Muscle layer of duodenum (tissue), 2 donors: ENCODE results near the gene ACACA.

Source experiments
- H3K27ac ChIP-seq: one replicate; pipeline ENCODE4 v1.7.0; 2013; ENCODE audit warnings: mild to moderate bottlenecking, low read length
- H3K27me3 ChIP-seq: one replicate; pipeline ENCODE4 v1.7.0; 2013; ENCODE audit warnings: low read depth, mild to moderate bottlenecking, control low read depth, low read length
- H3K36me3 ChIP-seq, 2 donors: one replicate each; pipeline ENCODE4 v1.7.0; 2013; ENCODE audit warnings: low read length in 2 of 2, control low read depth in 1 of 2, mild to moderate bottlenecking in 1 of 2; ENCODE audit not compliant: insufficient read depth in 2 of 2, control insufficient read depth in 1 of 2
- H3K4me1 ChIP-seq, 2 donors: one replicate each; pipeline ENCODE4 v1.7.0; 2013; ENCODE audit warnings: low read length in 2 of 2, mild to moderate bottlenecking in 2 of 2, control low read depth in 1 of 2, moderate library complexity in 1 of 2; ENCODE audit not compliant: insufficient read depth in 2 of 2, control insufficient read depth in 1 of 2
- H3K4me3 ChIP-seq, 2 donors: one replicate each; pipeline ENCODE4 v1.7.0; 2013; ENCODE audit warnings: low read length in 2 of 2, low read depth in 1 of 2, mild to moderate bottlenecking in 1 of 2
- H3K9me3 ChIP-seq, 2 donors: one replicate each; pipeline ENCODE4 v1.7.0; 2013; ENCODE audit warnings: low read length in 2 of 2, control low read depth in 1 of 2, mild to moderate bottlenecking in 1 of 2; ENCODE audit not compliant: control insufficient read depth in 1 of 2
- donor health status: healthy.

The ACACA gene

DNA sequence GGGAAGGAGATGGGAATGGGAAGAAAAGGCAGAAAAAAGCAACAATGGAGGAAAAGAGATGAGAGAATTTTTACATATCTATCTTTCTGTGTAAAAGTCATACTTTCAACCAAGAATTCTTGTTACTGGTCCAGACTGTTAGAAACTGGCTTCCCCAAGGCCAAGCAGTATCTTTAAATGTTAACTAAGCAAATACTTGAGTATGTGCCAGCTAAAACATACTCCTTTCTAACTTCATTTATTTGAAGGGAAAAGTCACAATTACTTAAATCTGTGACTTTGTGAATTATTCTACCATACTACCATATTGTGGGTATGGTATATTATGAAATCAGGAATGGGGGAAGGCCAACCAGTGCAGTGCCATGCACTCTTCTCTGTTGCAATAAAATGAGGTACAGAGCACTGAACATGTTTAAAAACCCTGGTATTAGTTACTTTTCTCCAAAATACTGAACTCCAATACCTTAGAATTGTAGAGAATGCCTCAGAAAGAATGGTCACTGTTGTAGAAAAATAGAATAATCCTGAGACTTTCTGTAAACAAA lies 123.1 kb downstream of the ACACA start:
- Histone ChIP-seq H3K27me3 (no peaks in the 10 kb centered on the region), H3K36me3 (peaks cover 0 to 9% of the 10 kb centered on the region in 2 donors), H3K9me3 (no peaks in the 10 kb centered on the region), H3K4me1 (no peaks in the 10 kb centered on the region), H3K27ac (no peak overlapping the region), H3K4me3 (no peak overlapping the region)

- Histone ChIP-seq H3K4me3 (no peak overlapping the region), H3K4me1 (no peaks in the 10 kb centered on the region), H3K9me3 (no peaks in the 10 kb centered on the region), H3K27me3 (no peaks in the 10 kb centered on the region), H3K36me3 (peaks cover 0 to 9% of the 10 kb centered on the region in 2 donors), H3K27ac (no peak overlapping the region)
Measured at GRCh38 chr17:37280841-37281240, 125.8 kb downstream of the ACACA start.

DNA sequence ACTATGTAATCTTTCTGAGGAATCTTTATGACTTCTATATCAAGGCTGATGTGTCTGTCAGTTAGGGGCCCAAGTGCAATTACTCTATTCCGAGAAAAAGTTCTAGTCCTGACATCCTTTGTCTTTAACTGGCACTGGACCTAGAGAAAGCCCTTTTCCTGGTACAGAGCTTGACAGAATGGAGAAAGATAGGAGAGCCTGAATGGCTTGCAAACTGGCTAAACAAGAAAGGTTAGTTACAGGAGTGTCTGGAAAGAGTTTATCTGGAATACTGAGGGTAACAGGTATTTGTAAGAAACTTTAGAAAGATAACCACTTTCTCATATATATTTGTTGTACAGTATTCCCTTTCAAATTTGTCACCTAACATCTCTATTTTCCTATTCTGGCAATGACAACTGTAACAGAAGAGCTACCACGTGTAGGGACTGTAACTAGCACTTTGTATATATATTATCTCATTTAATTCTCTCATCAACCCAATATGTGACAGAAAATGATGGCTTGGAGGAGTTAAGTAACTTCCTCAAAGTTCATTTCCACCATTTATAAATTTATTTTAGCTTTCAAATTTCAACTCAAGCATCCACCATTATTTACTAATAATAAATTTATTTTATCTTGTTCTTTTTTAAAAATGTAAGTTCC lies 128.3 kb downstream of the ACACA start:
- no peaks in the 10 kb centered on the region for H3K27me3 ChIP-seq
- H3K36me3 ChIP-seq = peaks cover 0 to 18% of the 10 kb centered on the region in 2 donors

DNA sequence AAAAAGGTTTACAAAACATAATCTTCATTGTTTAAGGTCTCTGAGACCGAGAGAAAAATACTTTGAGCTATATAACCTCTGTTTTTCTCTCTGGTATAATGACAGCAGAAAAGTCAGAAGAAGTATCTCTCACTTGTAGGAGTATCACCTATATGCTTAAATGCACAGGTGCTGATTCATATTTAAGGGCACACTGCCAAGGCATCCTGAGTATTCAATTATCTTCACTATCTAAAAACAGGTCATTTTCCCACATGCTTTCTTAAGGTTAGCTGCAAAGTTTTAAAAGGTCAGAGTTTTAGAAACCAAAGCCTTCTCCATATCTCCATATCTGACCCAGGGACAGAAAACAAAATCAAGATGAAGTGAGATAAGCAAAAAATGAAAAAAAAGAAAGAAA lies 130.2 kb downstream of the ACACA start:
- H3K4me1 ChIP-seq = no peaks in the 10 kb centered on the region
- no peaks in the 10 kb centered on the region for H3K9me3 ChIP-seq
- no peak overlapping the region for H3K27ac ChIP-seq
- no peaks in the 10 kb centered on the region for H3K27me3 ChIP-seq
- H3K4me3 ChIP-seq = no peak overlapping the region
- peaks cover 0 to 12% of the 10 kb centered on the region in 2 donors for H3K36me3 ChIP-seq

More for the DNA sequence above, 128.3 kb downstream of the ACACA start:
- Histone ChIP-seq H3K4me1 (no peaks in the 10 kb centered on the region), H3K9me3 (no peaks in the 10 kb centered on the region), H3K4me3 (no peak overlapping the region), H3K27ac (no peak overlapping the region)

DNA sequence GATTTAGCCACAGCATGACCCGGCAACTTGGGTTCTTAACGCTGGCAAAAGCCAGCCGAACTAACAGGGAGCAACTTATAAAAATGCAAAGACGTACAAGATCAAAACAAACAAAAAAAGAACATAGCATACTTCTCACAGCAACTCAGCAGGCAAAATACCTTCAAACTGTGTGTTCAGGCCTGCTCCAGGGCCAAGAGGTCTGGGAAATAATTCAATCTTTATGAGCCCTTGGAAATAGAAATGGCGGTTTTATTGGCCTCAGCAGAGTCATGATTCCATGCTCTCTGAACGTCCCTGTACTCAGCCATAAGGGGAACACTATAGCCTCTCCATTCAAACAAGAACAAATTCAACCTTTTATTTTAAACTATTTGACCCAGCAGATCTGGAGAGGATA lies 132.2 kb downstream of the ACACA start:
- no peak overlapping the region for H3K4me3 ChIP-seq
- peaks cover 6 to 16% of the 10 kb centered on the region in 2 donors for H3K36me3 ChIP-seq
- H3K27me3 ChIP-seq = no peaks in the 10 kb centered on the region
- no peaks in the 10 kb centered on the region for H3K9me3 ChIP-seq
- no peak overlapping the region for H3K27ac ChIP-seq
- H3K4me1 ChIP-seq = no peaks in the 10 kb centered on the region

DNA sequence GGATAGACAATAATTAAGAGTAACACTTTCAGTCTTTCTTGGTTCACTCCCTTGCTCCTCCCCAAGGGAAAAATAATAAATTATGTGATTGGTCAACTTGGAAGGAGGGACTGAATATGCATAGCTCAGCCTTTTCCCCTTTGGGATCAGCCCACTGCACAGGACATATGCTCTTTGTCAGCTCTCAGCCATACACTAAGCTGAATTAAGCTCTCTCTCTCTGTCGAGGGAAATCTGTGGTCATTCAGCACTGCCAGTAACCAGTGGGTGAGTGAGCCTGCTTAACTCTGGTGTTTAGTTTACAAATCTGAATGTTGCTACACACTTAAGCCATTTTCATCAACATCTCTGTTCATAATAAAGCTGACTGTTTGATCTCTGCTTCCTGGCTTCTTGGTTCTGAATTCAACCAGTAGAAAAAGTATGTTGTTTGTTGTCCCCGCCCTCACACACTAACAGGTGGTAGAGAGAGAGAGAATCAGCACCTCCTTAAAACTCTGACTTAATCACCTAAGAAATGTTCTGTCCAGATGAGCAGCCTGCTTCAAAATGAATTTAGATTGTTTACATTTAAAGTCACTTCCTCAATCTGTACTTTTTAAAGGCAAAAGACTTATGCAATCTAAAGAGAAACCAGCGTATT lies 133.1 kb downstream of the ACACA start:
- Histone ChIP-seq H3K36me3 (peaks cover 6 to 16% of the 10 kb centered on the region in 2 donors), H3K27ac (no peak overlapping the region), H3K9me3 (no peaks in the 10 kb centered on the region), H3K27me3 (no peaks in the 10 kb centered on the region), H3K4me3 (no peak overlapping the region), H3K4me1 (no peaks in the 10 kb centered on the region)

- no peaks in the 10 kb centered on the region for H3K27me3 ChIP-seq
- H3K9me3 ChIP-seq = peaks cover 0 to 13% of the 10 kb centered on the region in 2 donors
- H3K4me3 ChIP-seq = no peak overlapping the region
- H3K36me3 ChIP-seq = peaks cover 20 to 42% of the 10 kb centered on the region in 2 donors
- H3K27ac ChIP-seq = no peak overlapping the region
- H3K4me1 ChIP-seq = no peaks in the 10 kb centered on the region
Measured at GRCh38 chr17:37265446-37266173, 141.0 kb downstream of the ACACA start.

- no peaks in the 10 kb centered on the region for H3K4me1 ChIP-seq
- peaks cover 17 to 38% of the 10 kb centered on the region in 2 donors for H3K36me3 ChIP-seq
Measured at GRCh38 chr17:37261286-37261685, 145.3 kb downstream of the ACACA start.

GRCh38 chr17:37259030-37259735 lies 147.5 kb downstream of the ACACA start:
- no peaks in the 10 kb centered on the region for H3K9me3 ChIP-seq
- no peak overlapping the region for H3K27ac ChIP-seq
- H3K36me3 ChIP-seq = peaks cover 4 to 23% of the 10 kb centered on the region in 2 donors
- no peak overlapping the region for H3K4me3 ChIP-seq
- no peaks in the 10 kb centered on the region for H3K4me1 ChIP-seq
- no peaks in the 10 kb centered on the region for H3K27me3 ChIP-seq

More at GRCh38 chr17:37261286-37261685, 145.3 kb downstream of the ACACA start:
- no peak overlapping the region for H3K4me3 ChIP-seq
- H3K27me3 ChIP-seq = no peaks in the 10 kb centered on the region
- H3K27ac ChIP-seq = no peak overlapping the region
- peaks cover 0 to 11% of the 10 kb centered on the region in 2 donors for H3K9me3 ChIP-seq

- no peak overlapping the region for H3K4me3 ChIP-seq
Measured at GRCh38 chr17:37256627-37257026, 150.0 kb downstream of the ACACA start.

GRCh38 chr17:37255432-37255831 lies 151.2 kb downstream of the ACACA start:
- Histone ChIP-seq H3K4me1 (no peaks in the 10 kb centered on the region), H3K27ac (no peak overlapping the region), H3K4me3 (no peak overlapping the region), H3K27me3 (no peaks in the 10 kb centered on the region), H3K9me3 (no peaks in the 10 kb centered on the region), H3K36me3 (peaks cover 16 to 29% of the 10 kb centered on the region in 2 donors)

More at GRCh38 chr17:37256627-37257026, 150.0 kb downstream of the ACACA start:
- Histone ChIP-seq H3K9me3 (no peaks in the 10 kb centered on the region), H3K27me3 (no peaks in the 10 kb centered on the region), H3K4me1 (no peaks in the 10 kb centered on the region), H3K36me3 (peaks cover 10 to 21% of the 10 kb centered on the region in 2 donors), H3K27ac (no peak overlapping the region)
